Measurements from ENCODE around the gene CXCL16. TPM values are rescaled to one million over a fixed set of nuclear protein-coding genes. Genes with fewer than 3 reads are reported as not detected.
A peak's percentile ranks its signal among the peaks of the same experiment; 100 is the strongest.

Gene CXCL16, protein sequence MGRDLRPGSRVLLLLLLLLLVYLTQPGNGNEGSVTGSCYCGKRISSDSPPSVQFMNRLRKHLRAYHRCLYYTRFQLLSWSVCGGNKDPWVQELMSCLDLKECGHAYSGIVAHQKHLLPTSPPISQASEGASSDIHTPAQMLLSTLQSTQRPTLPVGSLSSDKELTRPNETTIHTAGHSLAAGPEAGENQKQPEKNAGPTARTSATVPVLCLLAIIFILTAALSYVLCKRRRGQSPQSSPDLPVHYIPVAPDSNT
- 4.0 and 6.0 TPM in 2 replicates for total RNA-seq (2021)
- Bru-seq, nascent RNA = percentile 29 among the genes with signal in this experiment
- percentile 38 among the genes with signal in this experiment for BruChase-seq, experiment 1, labeled RNA remaining after a 2-hour chase
- percentile 53 among the genes with signal in this experiment for BruChase-seq, experiment 2, labeled RNA remaining after a 6-hour chase
- long read RNA-seq, transcript CXCL16-201 (6 exons, 2,222 nt) = major isoform, 15 of 20 reads
- long read RNA-seq, partial matches to known transcripts = 0 of 20 reads
- long read RNA-seq, other reads (novel, unspliced or antisense) = 1 of 20 reads

GRCh38 chr17:4739122-4740024 is at the start of gene CXCL16, which contains the start of gene ZMYND15:
Gene CXCL16, minus strand, starts transcription at chr17:4739928. Its CDS starts 589 bp downstream, at chr17:4739339.
Gene ZMYND15, plus strand, starts transcription at chr17:4739833. Its CDS starts 716 bp downstream, at chr17:4740549.
- TF ChIP-seq CTCF (conservative IDR thresholded peaks at IDR 0.05; ENCODE audit: low read depth, low read length) = no peak
- TF ChIP-seq EZH2 (IDR thresholded peaks at IDR 0.05; ENCODE audit: borderline replicate concordance, low read depth, low read length, poor library complexity, severe bottlenecking) = no peak
- Histone ChIP-seq H3K4me1 (ENCODE audit: insufficient read depth, low read length, poor library complexity, severe bottlenecking) (peaks cover 5% of the 10 kb centered on the region), H3K27me3 (replicated peaks; ENCODE audit: insufficient read depth, low read depth, low read length, poor library complexity) (peaks cover 13% of the 10 kb centered on the region), H3K36me3 (ENCODE audit: insufficient read depth, low read length, poor library complexity, severe bottlenecking) (no peaks in the 10 kb centered on the region), H3K9me3 (ENCODE audit: low read depth, low read length, poor library complexity, severe bottlenecking) (no peaks in the 10 kb centered on the region), H3K4me3 (ENCODE audit: low read depth, low read length, poor library complexity, severe bottlenecking) (peak within 1 kb of the TSS; percentile 70), H3K27ac (ENCODE audit: low read depth, low read length, poor library complexity, severe bottlenecking) (no peak within 1 kb of the TSS)
- CTCF ChIA-PET = no interaction called here
- BruUV-seq (replicated peaks) = no TSS peak
- intact Hi-C loops (cut with micrococcal nuclease; ENCODE audit: unreplicated experiment) = no loop called here
- POLR2A ChIA-PET (ENCODE audit: low non-redundant PET) = no interaction called here
- peak; percentile 35 for DNase-seq (ENCODE audit: low spot score)

DNA sequence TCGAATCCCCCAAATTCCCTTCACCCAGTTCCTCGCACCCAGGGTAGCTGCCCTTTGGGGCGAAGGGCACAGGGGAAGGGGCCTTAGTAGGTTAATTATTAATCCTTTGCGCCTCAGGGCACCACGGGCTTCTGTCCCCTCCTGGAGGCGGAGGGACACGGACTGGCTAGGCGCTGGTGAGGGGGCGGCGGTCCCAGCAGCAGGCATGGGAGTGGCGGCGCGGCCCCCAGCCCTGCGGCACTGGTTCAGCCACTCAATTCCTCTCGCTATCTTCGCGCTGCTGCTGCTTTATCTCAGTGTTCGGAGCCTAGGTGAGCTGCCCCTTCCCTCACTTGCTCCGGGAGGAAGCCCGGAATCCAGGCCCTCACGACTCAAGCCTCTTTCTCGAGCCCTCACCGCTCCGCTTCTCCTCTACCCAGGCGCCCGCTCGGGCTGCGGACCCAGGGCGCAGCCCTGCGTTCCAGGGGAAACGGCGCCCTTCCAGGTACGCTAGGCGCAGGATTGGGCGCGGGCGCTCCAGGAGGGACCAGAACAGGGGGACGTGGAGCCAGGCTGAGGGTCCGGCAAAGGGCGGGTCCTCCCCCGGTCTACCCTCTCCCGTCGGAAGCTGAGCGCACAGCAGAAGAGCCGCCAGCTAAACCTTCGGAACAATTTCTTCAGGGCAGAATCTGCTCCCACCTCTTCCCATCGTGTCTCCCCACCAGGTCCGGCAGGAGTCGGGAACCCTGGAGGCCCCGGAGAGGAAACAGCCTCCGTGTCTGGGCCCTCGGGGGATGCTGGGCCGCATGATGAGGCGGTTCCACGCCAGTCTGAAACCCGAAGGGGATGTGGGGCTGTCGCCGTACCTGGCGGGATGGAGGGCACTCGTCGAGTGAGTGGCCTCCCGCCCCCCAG is 49.3 kb upstream of the CXCL16 start, which contains the start of gene GLTPD2:
Gene GLTPD2, plus strand, starts transcription at position 158 of the 894 bp plus-strand sequence. Its CDS starts 48 bp downstream, at position 206.
- POLR2A ChIA-PET (ENCODE audit: low non-redundant PET) = no interaction called here
- H3K36me3 ChIP-seq (ENCODE audit: insufficient read depth, low read length, poor library complexity, severe bottlenecking) = no peaks in the 10 kb centered on the region
- peaks cover 36% of the 10 kb centered on the region for H3K4me1 ChIP-seq (ENCODE audit: insufficient read depth, low read length, poor library complexity, severe bottlenecking)
- peak within 1 kb of the TSS; percentile 89 for H3K27ac ChIP-seq (ENCODE audit: low read depth, low read length, poor library complexity, severe bottlenecking)
- no peak for DNase-seq (ENCODE audit: low spot score)
- CTCF ChIA-PET = interaction anchor here (1.3 to 1.5 kb wide), 3 partner anchors 58 to 79 kb away, joined by 3 to 7 read pairs (median 5); partner anchors contain the start of genes ARRB2 and MED11
- no peak for TF ChIP-seq EZH2 (IDR thresholded peaks at IDR 0.05; ENCODE audit: borderline replicate concordance, low read depth, low read length, poor library complexity, severe bottlenecking)
- no peak for TF ChIP-seq CTCF (conservative IDR thresholded peaks at IDR 0.05; ENCODE audit: low read depth, low read length)
- intact Hi-C loops (cut with micrococcal nuclease; ENCODE audit: unreplicated experiment) = no loop called here
- no TSS peak for BruUV-seq (replicated peaks)
- peak within 1 kb of the TSS; percentile 84 for H3K4me3 ChIP-seq (ENCODE audit: low read depth, low read length, poor library complexity, severe bottlenecking)
- H3K9me3 ChIP-seq (ENCODE audit: low read depth, low read length, poor library complexity, severe bottlenecking) = no peaks in the 10 kb centered on the region
- H3K27me3 ChIP-seq (replicated peaks; ENCODE audit: insufficient read depth, low read depth, low read length, poor library complexity) = no peaks in the 10 kb centered on the region

All from A673 (cell line).